GM20000 (cell line): Measurements from ENCODE around the gene NECAB3.
"Not testable (repeated sequence)": the region's sequence is repeated elsewhere in the genome, so short reads cannot be mapped to it uniquely, and the experiment has no call there.

ENCODE experiments used
- DNase-seq: peaks from one replicate; pipeline ENCODE4 v3.0.0; 2012; ENCODE audit warnings: low spot score
- TF ChIP-seq, protein P1 (sequence below): IDR thresholded peaks from 2 replicates; pipeline ENCODE4 v1.5.1; 2012; ENCODE audit warnings: mild to moderate bottlenecking, control low read depth; ENCODE audit errors: extremely low read depth, missing control alignments

Gene NECAB3

DNA sequence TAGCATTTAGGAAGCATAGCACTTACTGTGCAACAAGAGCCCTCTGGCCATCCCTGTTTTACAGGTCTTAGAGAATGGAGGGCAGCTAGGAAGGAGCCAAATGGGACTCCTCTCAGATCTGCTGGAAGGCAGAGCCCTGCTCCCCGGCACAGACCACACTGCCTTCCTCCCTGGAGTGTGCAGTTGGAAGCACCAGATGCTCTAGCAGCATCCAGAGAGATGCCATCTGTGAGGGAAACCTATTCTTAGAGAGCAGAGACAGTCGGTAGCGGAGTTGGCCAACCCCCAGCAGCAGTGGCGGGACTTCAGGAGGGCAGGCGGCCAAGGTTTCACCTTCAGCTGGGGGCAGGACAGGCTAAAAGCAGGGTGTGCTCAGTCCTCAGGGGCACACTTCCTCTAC is 28.6 kb upstream of the NECAB3 start:
- TF ChIP-seq, protein P1, sequence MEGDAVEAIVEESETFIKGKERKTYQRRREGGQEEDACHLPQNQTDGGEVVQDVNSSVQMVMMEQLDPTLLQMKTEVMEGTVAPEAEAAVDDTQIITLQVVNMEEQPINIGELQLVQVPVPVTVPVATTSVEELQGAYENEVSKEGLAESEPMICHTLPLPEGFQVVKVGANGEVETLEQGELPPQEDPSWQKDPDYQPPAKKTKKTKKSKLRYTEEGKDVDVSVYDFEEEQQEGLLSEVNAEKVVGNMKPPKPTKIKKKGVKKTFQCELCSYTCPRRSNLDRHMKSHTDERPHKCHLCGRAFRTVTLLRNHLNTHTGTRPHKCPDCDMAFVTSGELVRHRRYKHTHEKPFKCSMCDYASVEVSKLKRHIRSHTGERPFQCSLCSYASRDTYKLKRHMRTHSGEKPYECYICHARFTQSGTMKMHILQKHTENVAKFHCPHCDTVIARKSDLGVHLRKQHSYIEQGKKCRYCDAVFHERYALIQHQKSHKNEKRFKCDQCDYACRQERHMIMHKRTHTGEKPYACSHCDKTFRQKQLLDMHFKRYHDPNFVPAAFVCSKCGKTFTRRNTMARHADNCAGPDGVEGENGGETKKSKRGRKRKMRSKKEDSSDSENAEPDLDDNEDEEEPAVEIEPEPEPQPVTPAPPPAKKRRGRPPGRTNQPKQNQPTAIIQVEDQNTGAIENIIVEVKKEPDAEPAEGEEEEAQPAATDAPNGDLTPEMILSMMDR = no peak
- no peak for DNase-seq

- TF ChIP-seq, protein P1 = no peak
- DNase-seq = no peak
These were observed 27.6 kb upstream of the NECAB3 start for GRCh38 chr20:33701629-33702450.

GRCh38 chr20:33700696-33701441 is 26.6 kb upstream of the NECAB3 start:
- DNase-seq = not testable (repeated sequence)

GRCh38 chr20:33698966-33699365 is 24.7 kb upstream of the NECAB3 start:
- DNase-seq = not testable (repeated sequence)

DNA sequence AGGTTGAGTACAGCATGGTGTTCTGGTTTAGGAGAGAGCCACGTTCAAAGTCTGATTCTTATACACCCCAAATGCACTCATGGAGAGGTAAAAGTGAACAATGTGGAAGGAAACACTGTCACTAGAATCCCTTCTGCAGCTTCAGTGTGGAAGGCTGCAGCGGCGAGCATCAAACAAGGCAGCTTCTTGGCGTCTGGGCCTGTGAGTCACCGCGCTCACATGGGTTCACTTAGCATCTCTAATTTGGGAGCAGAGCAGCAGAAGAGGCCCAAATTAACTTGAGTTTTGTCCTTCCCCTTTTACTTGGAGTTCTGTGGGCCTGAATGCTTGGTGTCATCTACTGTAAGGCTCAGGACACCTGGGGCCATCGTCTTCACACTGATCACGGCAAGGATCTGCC is 22.9 kb upstream of the NECAB3 start:
- TF ChIP-seq, protein P1 = no peak
- no peak for DNase-seq

- no peak for DNase-seq
- TF ChIP-seq, protein P1 = no peak
These were observed 22.2 kb upstream of the NECAB3 start for GRCh38 chr20:33696448-33696847.

GRCh38 chr20:33694639-33695012 is 20.4 kb upstream of the NECAB3 start:
- DNase-seq = no peak
- TF ChIP-seq, protein P1 = no peak

DNA sequence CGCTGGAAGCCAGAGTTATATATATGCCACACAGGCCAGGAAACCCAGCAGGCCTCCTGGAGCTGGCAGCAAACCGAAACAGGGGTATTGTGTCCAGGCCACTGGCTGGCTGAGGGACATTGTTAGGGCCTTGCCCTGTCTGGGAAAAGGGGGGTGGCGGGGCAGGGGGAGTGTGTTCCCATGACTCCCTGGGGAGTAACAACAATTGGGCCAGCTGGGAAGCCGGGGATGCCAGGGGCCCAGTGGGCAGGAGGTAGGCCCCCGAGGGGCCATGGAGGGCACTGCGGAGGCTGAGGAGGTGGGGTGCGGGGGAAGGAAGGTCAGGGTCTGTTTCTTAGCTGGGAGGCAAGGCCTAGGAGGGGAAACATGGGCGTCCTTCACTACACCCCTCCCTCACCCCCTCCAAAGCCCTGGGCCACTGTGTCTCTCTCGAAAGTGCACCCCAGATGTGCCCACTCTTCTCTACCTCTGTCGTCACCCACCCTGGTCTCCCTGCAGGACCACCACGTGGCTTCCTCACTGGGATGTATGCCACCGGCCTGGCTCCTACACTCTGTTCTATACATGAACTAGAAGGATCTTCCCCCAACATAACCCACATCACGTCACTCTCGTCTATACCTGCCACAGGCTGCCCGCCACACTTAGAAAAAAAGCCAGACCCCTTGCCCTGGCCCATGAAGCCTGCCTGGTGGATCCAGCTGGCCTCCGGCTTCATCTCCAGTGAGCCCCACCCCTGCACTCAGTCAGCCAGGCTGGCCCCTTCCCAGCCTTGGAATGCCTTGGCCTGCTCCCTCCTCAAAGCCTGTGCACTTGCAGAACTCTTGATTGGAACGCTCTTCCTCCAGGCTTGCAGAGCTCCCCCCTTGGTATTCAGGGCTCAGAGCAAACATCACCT is 19.8 kb upstream of the NECAB3 start:
- TF ChIP-seq, protein P1 = no peak
- DNase-seq = no peak
